GM18526 (cell line): Measurements from ENCODE around the gene MPPED1.

ENCODE experiments used
- POLR2A ChIP-seq: IDR thresholded peaks from 3 replicates; pipeline ENCODE4 v1.6.1; 2011; ENCODE audit not compliant: insufficient read length; ENCODE audit errors: extremely low read depth

MPPED1 gene

DNA sequence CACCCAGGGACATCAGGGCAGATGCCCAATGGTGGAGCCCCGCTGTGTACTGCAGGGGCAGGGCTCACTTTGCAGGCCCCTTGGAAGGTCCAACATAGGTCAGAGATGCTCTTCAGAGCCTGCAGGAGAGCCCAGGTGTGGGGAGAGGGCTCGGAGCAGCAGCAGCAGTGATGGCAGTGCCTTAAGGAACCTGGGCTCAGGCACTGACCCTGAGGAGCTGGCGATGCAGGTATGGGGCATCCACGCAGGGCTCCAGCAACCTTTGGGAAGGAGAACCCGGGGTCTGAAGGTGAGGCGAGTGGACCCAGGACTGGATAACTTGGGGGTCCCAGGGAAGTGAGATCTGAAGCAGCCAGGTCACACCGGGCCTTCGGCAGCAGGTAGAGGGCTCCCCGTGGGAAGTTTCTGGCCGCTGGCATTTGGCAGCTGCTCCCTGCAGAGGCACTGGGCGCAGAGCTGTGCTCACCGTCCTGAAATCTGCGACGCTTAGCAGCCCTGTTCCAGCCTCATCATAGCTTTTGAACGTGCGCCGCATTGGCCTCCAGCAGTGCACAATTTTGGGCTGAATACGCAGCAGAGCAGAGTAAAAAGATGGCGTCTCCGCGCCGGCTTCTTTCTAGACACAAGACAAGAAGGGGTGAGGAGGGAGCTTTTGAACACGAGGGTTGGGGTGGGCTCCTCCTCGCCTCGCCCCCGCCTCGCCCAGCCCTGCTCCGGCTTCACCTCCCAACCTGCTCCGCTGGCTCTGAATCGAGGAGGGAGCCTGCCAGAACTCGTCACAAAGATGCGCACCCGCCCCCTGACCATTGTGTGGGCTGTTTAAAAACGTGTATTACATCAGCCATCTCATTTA lies 118.8 kb downstream of the MPPED1 start:
- no peak for TF ChIP-seq POLR2A

DNA sequence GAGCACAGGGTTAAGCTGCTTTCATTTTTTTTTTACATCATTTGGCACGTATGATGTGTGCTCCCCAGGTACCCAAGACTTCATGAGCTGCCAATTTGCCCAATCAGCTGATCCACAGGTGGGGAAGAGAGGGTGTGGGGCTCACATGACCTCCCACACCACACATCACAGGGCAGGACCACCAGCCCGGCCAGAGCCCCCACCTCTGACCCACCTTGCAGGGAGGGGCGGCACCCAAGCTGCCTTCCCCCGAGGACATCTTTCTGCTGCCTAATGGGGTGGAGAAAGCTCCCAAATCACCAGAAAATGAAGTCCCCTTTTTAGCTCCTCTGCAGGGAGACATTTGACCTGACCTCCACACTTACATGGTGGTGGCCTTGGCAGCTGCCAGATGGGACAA lies 119.8 kb downstream of the MPPED1 start:
- TF ChIP-seq POLR2A: no peak

DNA sequence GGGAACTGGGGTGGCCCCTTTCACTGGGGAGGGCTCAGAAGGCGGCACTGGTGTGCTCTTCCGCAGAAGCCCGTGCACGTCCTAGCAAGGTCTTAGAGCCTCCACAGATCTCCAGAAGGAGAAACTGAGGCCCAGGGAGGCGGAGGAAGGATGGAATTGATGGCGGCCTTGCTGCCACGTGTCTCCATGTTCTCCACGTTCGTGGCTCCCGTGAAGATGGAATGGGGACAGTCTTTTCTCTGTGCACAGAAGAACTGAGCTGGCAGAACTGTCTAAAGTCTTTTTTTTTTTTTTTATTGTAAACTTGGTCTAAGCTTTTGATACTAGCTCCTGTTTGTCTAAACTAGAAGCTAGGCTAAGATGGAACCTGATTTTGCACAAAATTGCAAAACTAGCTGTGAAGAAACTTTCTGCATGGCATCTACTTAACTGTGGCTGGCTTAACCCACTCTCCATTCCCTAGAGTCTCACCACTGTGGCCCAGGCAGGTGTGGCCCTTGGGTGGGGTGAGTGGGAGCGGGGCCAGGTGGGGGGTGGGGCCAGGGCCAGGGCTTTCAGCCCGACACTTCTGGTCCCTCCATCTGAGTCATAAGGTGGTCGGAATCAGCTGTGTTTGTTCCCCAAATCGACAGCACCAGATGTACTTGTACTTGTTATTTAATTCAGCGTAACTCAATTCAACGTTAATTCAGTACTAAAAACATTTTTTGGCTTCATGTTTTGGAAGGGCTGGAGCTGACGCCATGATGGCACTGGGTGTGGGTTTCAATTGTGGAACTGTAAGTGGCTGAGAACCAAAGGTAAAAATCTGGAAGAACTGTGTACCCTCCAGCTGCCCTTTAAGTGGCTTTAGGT lies 120.7 kb downstream of the MPPED1 start:
- TF ChIP-seq POLR2A: no peak

DNA sequence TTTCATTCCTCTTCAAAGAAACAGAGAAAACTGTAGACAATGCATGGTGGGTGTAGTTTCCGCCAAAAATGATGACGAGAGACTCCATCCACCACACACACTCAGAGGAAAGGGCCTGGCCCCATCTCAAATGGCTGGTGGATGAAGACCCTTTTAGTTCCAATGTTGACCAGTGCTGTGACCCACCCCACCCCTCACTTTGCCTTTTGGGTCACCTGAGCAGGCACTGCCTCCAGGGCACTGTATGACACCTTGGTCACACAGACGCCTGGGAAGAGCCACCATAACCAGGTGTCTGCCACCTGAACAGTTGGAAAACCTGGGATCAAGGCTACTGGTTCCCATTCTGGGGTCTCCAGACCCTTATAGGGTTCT lies 121.3 kb downstream of the MPPED1 start:
- no peak for TF ChIP-seq POLR2A

DNA sequence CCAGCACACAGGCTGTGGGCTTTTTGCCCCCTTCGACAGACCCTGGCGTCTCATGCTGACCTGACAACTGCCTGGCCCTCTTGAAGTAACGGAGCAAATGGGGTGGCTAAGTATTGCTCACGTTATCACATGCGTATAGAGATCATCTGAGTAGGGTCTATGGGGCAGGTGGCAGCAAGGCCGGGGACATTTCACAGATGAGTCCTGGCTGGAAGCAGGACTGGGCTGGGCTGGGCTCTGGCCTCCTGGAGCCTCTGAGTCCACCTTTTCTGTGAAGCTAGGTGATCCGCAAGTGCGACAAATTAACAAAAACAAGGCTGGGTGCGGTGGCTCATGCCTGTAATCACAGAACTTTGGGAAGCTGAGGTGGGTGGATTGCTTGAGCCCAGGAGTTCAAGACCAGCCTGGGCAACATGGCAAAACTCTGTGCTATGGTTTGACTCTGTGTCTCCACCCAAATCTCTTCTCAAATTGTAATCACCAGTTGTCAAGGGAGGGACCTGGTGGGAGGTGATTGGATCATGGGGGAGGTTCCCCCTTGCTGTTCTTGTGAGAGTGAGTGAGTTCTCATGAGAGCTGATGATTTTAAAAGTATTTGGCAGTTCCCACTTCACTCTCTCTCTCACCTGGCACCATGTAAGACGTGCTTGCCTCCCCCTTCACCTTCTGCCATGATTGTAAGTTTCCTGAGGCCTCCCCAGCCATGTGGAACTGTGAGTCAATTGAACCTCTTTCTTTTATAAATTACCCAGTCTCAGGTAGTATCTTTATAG lies 122.0 kb downstream of the MPPED1 start:
- TF ChIP-seq POLR2A: no peak

DNA sequence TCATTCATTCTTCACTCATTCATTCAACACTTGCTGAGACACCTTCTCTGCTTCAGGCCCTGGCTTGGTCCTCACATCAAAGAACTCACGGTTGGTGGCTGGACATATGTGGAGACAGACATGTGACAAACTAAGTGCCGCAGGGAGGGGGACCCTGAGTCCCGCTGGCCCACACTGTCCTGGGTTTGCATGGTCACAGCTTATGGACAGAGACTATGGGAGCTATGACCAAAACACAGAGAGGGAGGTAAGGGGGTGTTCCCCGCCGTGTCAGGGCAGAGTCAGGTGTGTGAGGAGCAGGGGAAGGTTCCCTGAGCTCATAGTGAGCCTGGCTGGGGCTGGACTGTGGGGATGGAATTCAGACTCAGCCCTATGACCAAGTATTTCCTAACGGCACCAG lies 123.1 kb downstream of the MPPED1 start:
- no peak for TF ChIP-seq POLR2A

DNA sequence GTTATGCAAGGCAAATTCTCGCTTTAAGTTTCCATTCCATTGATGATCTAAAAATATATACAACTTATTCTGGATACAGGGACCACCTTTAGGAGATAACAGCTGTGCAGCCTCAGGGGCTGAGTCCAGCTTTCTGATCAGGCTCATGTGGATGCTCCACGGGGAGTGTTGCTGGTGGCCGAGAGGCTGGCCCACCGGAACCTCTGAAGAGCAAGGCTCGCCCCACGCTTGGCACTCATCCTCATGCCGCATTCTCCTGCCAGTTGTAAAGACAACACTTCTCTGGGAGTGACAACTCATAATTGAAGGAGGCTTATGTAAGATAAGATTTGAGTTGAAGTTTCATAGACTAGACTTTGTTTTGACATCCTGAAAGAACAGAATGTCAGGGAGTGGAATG lies 123.5 kb downstream of the MPPED1 start:
- TF ChIP-seq POLR2A: no peak

DNA sequence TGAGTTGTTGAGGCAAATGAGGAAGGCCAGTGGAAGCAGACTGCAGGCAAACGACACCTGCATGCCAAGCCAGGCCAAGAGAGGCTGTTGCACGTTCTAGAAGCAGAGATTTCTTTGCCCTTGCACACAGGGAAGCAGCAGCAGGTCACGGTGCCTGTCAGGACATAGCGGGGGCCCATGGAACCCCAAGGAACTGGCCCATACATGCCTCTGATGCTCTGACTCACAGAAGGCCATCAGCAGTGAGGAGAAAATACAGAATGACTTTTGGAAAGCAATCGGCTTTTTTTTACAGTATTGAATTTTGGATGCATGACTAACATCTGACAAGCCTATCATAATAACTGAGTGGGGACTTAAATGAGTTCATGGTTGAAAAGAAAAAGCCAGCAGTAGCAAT lies 123.9 kb downstream of the MPPED1 start:
- no peak for TF ChIP-seq POLR2A

DNA sequence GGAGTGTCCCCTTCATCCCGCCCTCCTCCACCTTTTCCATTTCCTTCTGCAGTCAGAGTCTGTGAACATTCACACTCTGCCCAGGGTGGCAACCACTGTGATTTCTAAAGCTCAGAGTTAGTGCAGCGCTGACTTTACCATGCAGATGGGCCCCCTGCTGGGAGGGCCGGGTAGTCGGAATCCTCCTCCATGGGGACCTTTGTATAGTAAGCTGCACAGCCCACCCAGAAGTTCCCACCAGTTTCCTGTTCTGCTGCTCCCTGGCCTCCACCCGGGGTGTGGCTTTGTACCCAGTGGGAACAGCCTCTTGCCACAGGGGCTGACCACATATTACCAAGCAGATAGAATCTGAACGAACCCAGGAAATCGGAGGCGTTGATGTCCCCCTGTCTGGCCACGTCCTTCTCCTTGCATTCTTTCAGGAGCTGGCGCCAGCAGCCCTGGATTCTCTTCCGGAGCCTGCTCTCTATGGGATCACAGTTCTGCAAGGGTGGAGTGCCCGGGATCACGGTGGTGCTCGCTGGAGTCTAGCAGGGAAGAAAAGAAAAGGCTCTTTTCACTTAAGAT lies 125.3 kb downstream of the MPPED1 start:
- TF ChIP-seq POLR2A: no peak

DNA sequence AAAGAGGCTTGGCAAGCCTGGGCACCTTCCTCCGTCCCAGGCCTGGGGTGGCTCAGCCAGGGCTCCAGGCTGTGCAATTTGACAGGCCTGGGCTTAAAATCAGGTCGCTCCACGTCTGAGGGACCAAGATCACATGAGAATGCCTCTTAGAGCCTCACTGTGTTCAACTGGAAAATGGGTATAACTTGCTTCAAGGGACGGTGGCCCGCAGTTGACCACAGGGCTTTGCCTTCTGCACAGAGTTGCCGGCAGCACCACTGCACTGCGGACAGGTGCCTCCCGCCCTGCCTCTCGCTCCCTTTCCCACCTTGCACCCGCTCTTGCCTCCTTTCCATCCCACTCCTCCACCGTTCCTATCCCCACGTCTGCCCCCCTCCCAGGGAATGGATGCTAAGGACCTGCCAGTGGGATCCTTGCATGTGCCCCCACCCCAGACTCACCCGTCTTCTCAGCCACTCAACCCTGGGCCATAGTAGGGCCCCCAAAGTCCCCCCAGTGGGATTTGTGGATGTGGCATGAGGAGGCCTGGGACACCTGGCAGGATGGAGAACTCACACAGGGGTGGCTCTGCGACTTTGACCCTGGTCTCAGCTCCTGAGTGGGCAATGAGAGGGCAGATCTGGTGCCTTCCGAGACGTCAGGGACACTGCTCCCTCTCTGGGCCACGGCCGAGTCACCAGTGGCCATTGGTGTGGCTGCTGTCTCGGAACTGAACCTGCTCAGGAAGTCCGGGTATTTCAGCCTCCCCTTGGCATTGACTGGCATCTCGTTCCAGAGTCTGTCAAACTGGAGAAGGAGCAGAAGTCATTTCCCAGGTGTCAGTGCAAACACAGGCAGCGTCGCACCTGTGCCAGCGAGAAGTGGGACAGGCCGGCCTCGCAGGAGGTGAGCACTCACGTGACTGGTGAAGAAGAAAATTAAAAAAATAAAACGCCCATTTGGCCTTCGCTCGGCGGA lies 128.0 kb downstream of the MPPED1 start:
- no peak for TF ChIP-seq POLR2A

DNA sequence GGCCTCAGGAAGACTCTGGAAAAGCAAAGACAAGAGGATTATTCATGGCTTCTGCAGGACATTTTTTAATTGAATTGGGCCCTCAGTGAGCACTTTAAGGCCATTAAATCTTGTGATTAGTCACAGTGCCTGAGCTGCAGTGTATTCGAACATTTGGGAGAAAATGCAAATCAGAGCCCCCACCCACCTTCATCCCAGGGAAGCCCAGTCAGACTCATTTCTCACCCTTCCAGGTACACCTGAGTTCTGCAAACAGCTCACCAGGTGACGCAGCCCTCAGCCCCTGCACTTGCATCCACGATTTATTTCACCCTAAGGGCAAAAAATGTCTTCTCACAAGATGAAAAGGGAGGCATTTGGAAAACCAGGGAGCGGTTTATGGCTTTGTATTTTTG lies 128.7 kb downstream of the MPPED1 start:
- TF ChIP-seq POLR2A: no peak

DNA sequence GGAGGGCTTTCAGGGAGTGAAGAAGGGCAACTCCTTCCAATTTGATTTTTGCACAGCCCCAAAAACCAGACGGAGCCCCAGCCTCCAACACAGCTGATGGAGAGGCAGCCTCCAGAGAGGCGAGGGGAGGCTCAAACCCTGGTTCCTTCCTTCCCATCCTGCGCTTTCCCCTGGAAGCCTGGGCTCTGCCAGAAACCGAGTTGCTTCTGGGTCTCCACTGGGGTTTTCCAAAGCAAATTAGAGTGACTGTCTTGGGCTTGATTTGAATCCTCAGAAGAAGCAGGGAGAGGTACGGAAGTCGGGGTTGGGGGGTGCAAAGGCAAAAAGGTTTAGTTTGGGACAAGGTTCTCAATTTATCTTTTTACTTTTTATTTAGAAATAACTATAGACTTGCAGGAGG lies 129.2 kb downstream of the MPPED1 start:
- TF ChIP-seq POLR2A: no peak

DNA sequence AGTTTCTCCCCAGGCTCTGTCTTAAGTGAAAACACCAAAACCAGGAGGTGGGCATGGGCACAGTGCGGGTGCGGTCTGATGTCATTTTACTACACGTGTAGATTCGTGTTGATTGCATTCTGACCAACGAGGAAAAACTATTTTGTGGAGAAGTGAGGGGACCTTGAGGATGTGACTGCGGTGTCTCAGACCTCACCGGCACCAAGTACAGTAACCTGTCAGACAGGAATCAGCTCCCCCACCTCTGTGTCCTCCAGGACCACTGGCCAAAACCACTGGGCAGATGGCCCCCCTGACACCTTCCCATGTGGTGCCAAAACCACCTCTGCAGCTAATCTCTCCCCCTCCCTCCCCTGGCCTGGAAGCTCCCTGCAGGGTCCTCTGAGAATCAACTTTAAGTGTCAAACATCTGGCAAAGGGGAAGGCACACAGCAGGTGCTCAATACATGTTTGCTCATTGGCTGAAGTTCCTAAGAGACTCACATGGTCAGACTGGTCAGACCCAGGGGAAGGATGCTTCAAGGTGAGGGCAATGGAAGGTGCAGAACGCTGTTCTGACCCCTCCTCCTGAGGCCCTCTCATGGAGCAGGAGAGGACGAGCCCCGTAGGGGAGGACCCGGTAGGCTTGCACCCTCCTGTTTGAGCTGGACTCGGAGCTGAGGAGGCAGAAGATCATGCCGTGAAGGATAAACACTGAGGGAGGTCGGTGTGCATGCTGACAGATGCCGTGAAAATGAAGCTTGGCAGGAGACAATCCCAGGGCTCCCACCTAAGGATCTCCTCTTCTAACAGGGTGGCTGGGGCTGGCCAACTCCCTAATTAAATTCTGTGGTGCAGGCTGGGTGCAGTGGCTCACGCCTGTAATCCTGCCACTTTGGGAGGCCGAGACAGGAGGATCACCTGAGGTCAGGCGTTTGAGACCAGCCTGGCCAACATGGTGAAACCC lies 129.9 kb downstream of the MPPED1 start:
- TF ChIP-seq POLR2A: no peak
